Kidney (tissue), 14 donors: ENCODE measurements around the gene ZBTB32. TPM values are rescaled to one million over a fixed set of nuclear protein-coding genes. Genes with fewer than 3 reads are reported as not detected.

ENCODE experiments used
- DNase-seq, 5 donors: peaks; one replicate each; pipeline ENCODE4 v3.0.0-alpha.2; 2013 to 2020
- FAIRE-seq: peaks from 2 replicates; lab custom pipeline; 2012; peaks lifted over from hg19 to GRCh38; lab: Jason Lieb, UNC
- H3K27ac ChIP-seq, 2 donors: one replicate each; pipeline ENCODE4 v1.7.0; 2013; ENCODE audit warnings: low read depth in 2 of 2, low read length in 2 of 2, inconsistent platforms in 1 of 2
- H3K27me3 ChIP-seq: one replicate; pipeline ENCODE4 v1.7.1; 2013; ENCODE audit warnings: low read length, inconsistent platforms; ENCODE audit not compliant: control insufficient read depth, insufficient read depth
- H3K36me3 ChIP-seq, 3 donors: one replicate each; pipeline versions ENCODE4 v1.7.0 to v1.7.1; 2013; ENCODE audit warnings: low read length in 3 of 3, control low read depth in 1 of 3, inconsistent platforms in 1 of 3; ENCODE audit not compliant: insufficient read depth in 3 of 3, control insufficient read depth in 2 of 3
- H3K4me1 ChIP-seq, 3 donors: one replicate each; pipeline versions ENCODE4 v1.7.0 to v1.7.1; 2013; ENCODE audit warnings: low read length in 3 of 3, inconsistent platforms in 1 of 3, low read depth in 1 of 3; ENCODE audit not compliant: control insufficient read depth in 2 of 3, insufficient read depth in 2 of 3
- H3K4me3 ChIP-seq, 3 donors: one replicate each; pipeline versions ENCODE4 v1.7.0 to v1.8.1; 2013; ENCODE audit warnings: low read length in 3 of 3, control low read depth in 1 of 3, inconsistent platforms in 1 of 3
- H3K9ac ChIP-seq, 3 donors: one replicate each; pipeline versions ENCODE4 v1.7.0 to v1.7.1; 2013; ENCODE audit warnings: low read length in 3 of 3, control low read depth in 1 of 3, inconsistent platforms in 1 of 3
- H3K9me3 ChIP-seq, 3 donors: one replicate each; pipeline versions ENCODE4 v1.7.0 to v1.7.1; 2013; ENCODE audit warnings: low read length in 3 of 3, control low read depth in 1 of 3, inconsistent platforms in 1 of 3; ENCODE audit not compliant: control insufficient read depth in 2 of 3, insufficient read depth in 1 of 3
- CTCF ChIP-seq: IDR thresholded peaks from 3 replicates; pipeline ENCODE4 v1.5.1; 2012; ENCODE audit warnings: mild to moderate bottlenecking, moderate library complexity, borderline replicate concordance; ENCODE audit not compliant: insufficient read depth; ENCODE audit errors: extremely low read depth
- intact Hi-C: fragments of 100-400 bp; cut with DNase I; formaldehyde crosslinking; loops from one replicate; pipeline ENCODE4 v1.11.1; 2022
- polyA plus RNA-seq: library from polyadenylated mRNA; stranded (reverse); fragments of 350-450 nt; fragmentation: Illumina TruSeq; extraction: RNeasy Lipid Tissue Mini Kit (QIAGEN cat#74804); gene quantifications from one replicate; pipeline ENCODE4 v1.2.3, GENCODE V29; 2014; ENCODE audit warnings: low read depth, low replicate concordance; ENCODE audit not compliant: insufficient read depth
- total RNA-seq: library from RNA; stranded (reverse); fragmentation: NEBNext Ultra II Directional; extraction: Animal tissue kit (Norgen Biotek cat#: 25700); gene quantifications from one replicate; pipeline ENCODE4 v1.2.1, GENCODE V29; 2021
- donor health status: control.
- donor health status: control.
- donor health status: control.
- donor health status: control.
- donor health status: control.
- donor health status: DM: yes; HTN: yes; CAD: no.
- donor health status: Normal renal cell carcinoma (clear cell type).

Gene ZBTB32
- total and polyA plus RNA-seq, 2 donors from 2014 or later = 1.8 TPM; not detected in 1

DNA sequence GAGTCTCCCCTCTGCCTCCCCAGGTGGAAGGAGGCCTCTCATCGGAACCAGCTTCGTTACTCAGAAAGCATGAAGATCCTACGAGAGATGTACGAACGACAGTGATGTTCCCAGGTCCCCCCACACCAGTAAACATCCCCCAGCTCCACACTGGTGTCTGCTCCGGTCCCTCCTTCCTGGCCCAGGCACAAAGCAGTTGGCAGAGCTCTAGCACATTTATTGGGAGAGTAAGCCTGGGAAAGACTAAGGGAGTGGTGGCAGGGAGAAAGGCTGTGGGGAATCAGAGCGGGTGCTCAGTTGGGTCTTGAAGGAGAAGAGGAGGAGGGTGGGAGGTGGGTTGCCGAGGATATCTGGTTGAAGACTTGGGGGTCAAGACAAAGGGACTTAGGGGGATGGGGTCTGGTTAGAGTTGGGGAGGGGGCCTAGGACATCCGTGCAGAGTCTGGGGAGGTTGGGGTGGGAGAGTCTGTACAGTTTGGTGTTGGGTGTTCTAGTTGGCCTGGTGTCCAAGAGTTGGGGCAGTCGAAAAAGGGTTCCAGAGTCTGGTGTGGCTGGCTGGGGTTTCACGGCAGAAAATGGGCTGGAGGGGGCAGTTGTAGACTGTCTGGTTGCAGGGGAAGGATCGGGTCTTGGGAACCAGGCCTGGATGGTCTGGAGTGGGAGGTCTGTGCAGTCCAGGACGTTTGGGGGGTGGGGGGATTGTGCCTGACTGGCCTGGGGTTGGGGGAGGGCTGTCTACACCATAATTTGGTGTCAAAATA is 50.2 kb downstream of the ZBTB32 start:
- Histone ChIP-seq H3K4me3 (no peak overlapping the region), H3K27ac (peak overlapping the region in 1 of 2 donors; percentile 54), H3K9me3 (no peaks in the 10 kb centered on the region), H3K27me3 (no peaks in the 10 kb centered on the region), H3K4me1 (peaks cover 0 to 8% (median 0%) of the 10 kb centered on the region in 3 donors), H3K9ac (no peak overlapping the region), H3K36me3 (peaks cover 0 to 22% (median 10%) of the 10 kb centered on the region in 3 donors)
- TF ChIP-seq CTCF = no peak
- intact Hi-C loops = no loop called here
- FAIRE-seq (no peak), DNase-seq (peak in 1 of 5 donors; percentile 48)

DNA sequence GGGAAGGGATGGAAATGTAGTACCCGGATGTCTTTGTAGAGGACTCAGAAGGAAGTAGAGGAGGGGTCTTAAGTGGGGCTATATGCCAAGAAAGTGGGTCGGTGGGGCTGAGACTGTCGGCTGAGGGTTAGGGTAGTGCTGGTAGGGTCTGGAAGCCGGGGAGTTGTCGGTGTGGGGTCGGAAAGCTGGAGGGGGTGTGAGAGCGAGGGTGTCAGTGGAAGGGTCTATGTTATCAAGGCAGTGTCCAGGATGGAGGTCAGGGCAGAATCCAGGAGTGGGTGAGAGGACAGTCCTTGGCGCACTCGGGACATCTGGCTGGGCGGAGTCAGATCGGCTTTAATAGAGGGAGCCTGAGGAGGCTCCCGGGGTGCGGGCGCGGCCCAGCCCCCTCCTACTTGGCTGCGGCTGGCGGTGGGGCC is 50.8 kb downstream of the ZBTB32 start:
- FAIRE-seq (no peak), DNase-seq (peak in 1 of 5 donors; percentile 64)
- intact Hi-C loops = no loop called here
- Histone ChIP-seq H3K9me3 (no peaks in the 10 kb centered on the region), H3K27ac (peak overlapping the region; percentile 22 to 54), H3K4me3 (no peak overlapping the region), H3K27me3 (no peaks in the 10 kb centered on the region), H3K36me3 (peaks cover 0 to 22% (median 10%) of the 10 kb centered on the region in 3 donors), H3K9ac (no peak overlapping the region), H3K4me1 (peaks cover 0 to 8% (median 0%) of the 10 kb centered on the region in 3 donors)
- no peak for TF ChIP-seq CTCF

DNA sequence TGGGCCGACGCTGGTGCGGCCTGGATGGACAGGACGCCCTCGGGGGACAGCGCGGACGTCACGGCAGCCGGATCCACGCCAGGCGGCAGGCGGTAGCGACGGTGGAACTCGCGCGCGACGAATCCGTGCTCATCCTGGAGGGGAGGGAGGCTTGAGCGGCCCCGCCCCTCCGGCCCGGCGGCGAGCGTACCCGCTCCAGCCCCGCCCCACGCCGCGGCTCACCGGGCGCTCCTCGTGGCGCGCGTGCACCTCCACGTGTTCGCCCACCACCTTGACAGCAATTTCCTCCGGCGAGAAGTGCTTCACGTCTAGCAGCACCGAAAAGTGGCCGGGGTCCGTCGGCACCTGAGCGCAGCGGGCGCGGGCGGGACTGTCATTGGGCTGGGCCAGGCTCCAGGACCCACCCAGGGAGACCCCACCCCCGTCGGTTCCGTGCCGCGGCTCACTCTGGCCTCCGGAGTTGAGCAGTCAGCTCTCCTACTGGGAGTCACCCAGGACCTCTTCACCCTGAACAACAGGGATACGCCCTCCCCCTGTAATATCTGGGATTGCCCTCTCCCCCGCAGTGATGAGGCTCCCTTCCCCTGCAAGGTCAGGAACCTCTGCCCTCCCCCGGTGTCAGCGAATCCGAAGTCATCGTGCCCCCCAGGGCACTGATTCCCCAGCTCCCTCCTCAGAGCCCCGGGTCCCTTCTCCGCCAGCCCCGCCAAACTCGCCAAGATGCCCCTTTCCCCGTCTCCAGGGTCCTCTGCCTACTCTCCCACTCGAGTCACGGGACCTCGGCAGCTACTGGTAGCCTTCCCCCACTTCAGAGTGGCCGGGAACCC is 51.4 kb downstream of the ZBTB32 start:
- intact Hi-C loops = no loop called here
- H3K27me3 ChIP-seq = no peaks in the 10 kb centered on the region
- peaks cover 0 to 22% (median 10%) of the 10 kb centered on the region in 3 donors for H3K36me3 ChIP-seq
- no peak for TF ChIP-seq CTCF
- H3K9ac ChIP-seq = peak overlapping the region in 2 of 3 donors; percentile 27 to 51
- no peaks in the 10 kb centered on the region for H3K9me3 ChIP-seq
- H3K4me1 ChIP-seq = peaks cover 0 to 8% (median 0%) of the 10 kb centered on the region in 3 donors
- DNase-seq = peak; percentile 22 to 95 (median 70)
- peak overlapping the region in 2 of 3 donors; percentile 26 to 41 for H3K4me3 ChIP-seq
- no peak for FAIRE-seq
- peak overlapping the region; percentile 86 for H3K27ac ChIP-seq
